ENCODE results near the gene MUL1.
A peak's percentile ranks its signal among the peaks of the same experiment; 100 is the strongest.
"Not testable (repeated sequence)": the region's sequence is repeated elsewhere in the genome, so short reads cannot be mapped to it uniquely, and the experiment has no call there.

Gene MUL1

GRCh38 chr1:20507564-20508410 lies at the start of gene MUL1:
MUL1 (minus strand) TSS chr1:20508151; CDS start chr1:20508024, 127 bp downstream.
- DNase-seq (ENCODE audit: low read depth), result peak; percentile 94

- DNase-seq (ENCODE audit: low read depth), result no peak
Observed at GRCh38 chr1:20555758-20556120, 47.8 kb upstream of the MUL1 start.

- no peak for DNase-seq (ENCODE audit: low read depth)
Observed at GRCh38 chr1:20555025-20555757, 47.2 kb upstream of the MUL1 start.

- DNase-seq (ENCODE audit: low read depth), result no peak
Observed at GRCh38 chr1:20552728-20553445, 44.9 kb upstream of the MUL1 start.

GRCh38 chr1:20551945-20552727 lies 44.2 kb upstream of the MUL1 start, which contains the start of gene FAM43B:
FAM43B (plus strand) TSS chr1:20552573; CDS start chr1:20552974, 401 bp downstream.
- peak; percentile 92 for DNase-seq (ENCODE audit: low read depth)

GRCh38 chr1:20551161-20551560 lies 43.2 kb upstream of the MUL1 start:
- DNase-seq (ENCODE audit: low read depth), result peak; percentile 47

- DNase-seq (ENCODE audit: low read depth), result no peak
Observed at GRCh38 chr1:20546637-20547036, 38.7 kb upstream of the MUL1 start.

GRCh38 chr1:20540281-20540680 lies 32.3 kb upstream of the MUL1 start:
- no peak for DNase-seq (ENCODE audit: low read depth)

GRCh38 chr1:20538760-20539551 lies 31.0 kb upstream of the MUL1 start:
- no peak for DNase-seq (ENCODE audit: low read depth)

GRCh38 chr1:20538227-20538626 lies 30.3 kb upstream of the MUL1 start:
- no peak for DNase-seq (ENCODE audit: low read depth)

- DNase-seq (ENCODE audit: low read depth), result no peak
Observed at GRCh38 chr1:20534659-20535417, 26.9 kb upstream of the MUL1 start.

- no peak for DNase-seq (ENCODE audit: low read depth)
Observed at GRCh38 chr1:20533635-20534034, 25.7 kb upstream of the MUL1 start.

GRCh38 chr1:20530901-20531300 lies 22.9 kb upstream of the MUL1 start:
- DNase-seq (ENCODE audit: low read depth), result no peak

GRCh38 chr1:20530306-20530705 lies 22.4 kb upstream of the MUL1 start:
- peak; percentile 51 for DNase-seq (ENCODE audit: low read depth)

- DNase-seq (ENCODE audit: low read depth), result no peak
Observed at GRCh38 chr1:20528221-20528620, 20.3 kb upstream of the MUL1 start.

GRCh38 chr1:20526267-20526666 lies 18.3 kb upstream of the MUL1 start:
- DNase-seq (ENCODE audit: low read depth), result no peak

GRCh38 chr1:20521960-20522861 lies 14.3 kb upstream of the MUL1 start:
- peak; percentile 83 for DNase-seq (ENCODE audit: low read depth)

GRCh38 chr1:20519609-20520262 lies 11.8 kb upstream of the MUL1 start:
- not testable (repeated sequence) for DNase-seq (ENCODE audit: low read depth)

Measured in CMK (cell line).